Fibroblast of peridontal ligament (primary cell): ENCODE measurements around the gene MT1H.
"Not testable (repeated sequence)": the region's sequence is repeated elsewhere in the genome, so short reads cannot be mapped to it uniquely, and the experiment has no call there.

Source experiments
- DNase-seq: peaks from one replicate; pipeline ENCODE4 v3.0.0-alpha.2; 2010; ENCODE audit errors: extremely low read depth

MT1H gene

GRCh38 chr16:56669005-56669839 is at the start of gene MT1H:
MT1H (plus strand) TSS chr16:56669814; CDS start chr16:56669885, 71 bp downstream.
- DNase-seq: no peak

GRCh38 chr16:56620339-56620897 is 49.2 kb upstream of the MT1H start:
- no peak for DNase-seq

GRCh38 chr16:56621665-56622445 is 47.8 kb upstream of the MT1H start:
- not testable (repeated sequence) for DNase-seq

GRCh38 chr16:56623184-56623583 is 46.4 kb upstream of the MT1H start:
- not testable (repeated sequence) for DNase-seq

GRCh38 chr16:56623637-56624036 is 46.0 kb upstream of the MT1H start:
- no peak for DNase-seq

GRCh38 chr16:56625140-56625942 is 44.3 kb upstream of the MT1H start, which contains the start of gene MT1E:
MT1E (plus strand) TSS chr16:56625781; CDS start chr16:56625852, 71 bp downstream.
- peak; percentile 70 for DNase-seq

- peak; percentile 87 for DNase-seq
Measured at GRCh38 chr16:56625943-56626654, 43.5 kb upstream of the MT1H start.

GRCh38 chr16:56626685-56627084 is 42.9 kb upstream of the MT1H start:
- DNase-seq: no peak

GRCh38 chr16:56628486-56629350 is 40.9 kb upstream of the MT1H start:
- DNase-seq: no peak

- no peak for DNase-seq
Measured at GRCh38 chr16:56629531-56629930, 40.1 kb upstream of the MT1H start.

- DNase-seq: no peak
Measured at GRCh38 chr16:56630134-56630533, 39.5 kb upstream of the MT1H start.

GRCh38 chr16:56631197-56631596 is 38.4 kb upstream of the MT1H start:
- no peak for DNase-seq

- no peak for DNase-seq
Measured at GRCh38 chr16:56631832-56632155, 37.8 kb upstream of the MT1H start.

- no peak for DNase-seq
Measured at GRCh38 chr16:56632156-56632847, 37.3 kb upstream of the MT1H start, which contains the start of gene MT1M. MT1M (plus strand) TSS chr16:56632659; CDS start chr16:56632732, 73 bp downstream.

GRCh38 chr16:56632848-56633365 is 36.7 kb upstream of the MT1H start:
- DNase-seq: no peak

- no peak for DNase-seq
Measured at GRCh38 chr16:56633535-56633934, 36.1 kb upstream of the MT1H start.

- DNase-seq: no peak
Measured at GRCh38 chr16:56634715-56635440, 34.7 kb upstream of the MT1H start.

- no peak for DNase-seq
Measured at GRCh38 chr16:56635441-56635967, 34.1 kb upstream of the MT1H start.
